GM04503 (cell line): ENCODE data around the gene RMND1.

ENCODE experiments used
- DNase-seq: peaks from one replicate; pipeline ENCODE4 v3.0.0-alpha.2; 2012; ENCODE audit warnings: low read depth

RMND1 gene

GRCh38 chr6:151413372-151414145 is 38.4 kb downstream of the RMND1 start:
- no peak for DNase-seq

GRCh38 chr6:151412909-151413308 is 39.0 kb downstream of the RMND1 start:
- DNase-seq = no peak

- no peak for DNase-seq
Observed at GRCh38 chr6:151409679-151410078, 42.2 kb downstream of the RMND1 start.

- DNase-seq = no peak
Observed at GRCh38 chr6:151409260-151409659, 42.7 kb downstream of the RMND1 start.

DNA sequence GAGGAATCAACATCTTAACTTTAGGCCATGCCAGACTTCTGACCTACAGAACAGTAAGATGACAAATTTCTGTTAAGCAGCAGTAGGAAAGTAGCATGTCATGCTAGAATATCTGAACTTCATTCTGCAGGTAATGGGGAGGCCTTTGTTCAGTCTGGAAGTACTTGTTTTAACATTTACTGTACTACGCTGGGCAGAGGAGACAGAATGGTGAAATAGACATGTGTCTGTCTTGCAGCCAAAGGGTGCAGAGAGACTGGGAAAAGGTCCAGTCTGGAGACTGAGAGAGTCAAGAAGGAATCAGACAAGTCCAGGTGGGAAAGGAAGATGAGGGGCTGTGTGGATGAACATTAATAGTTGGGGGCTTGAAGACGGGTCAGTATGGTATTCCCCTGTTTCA is 43.1 kb downstream of the RMND1 start:
- no peak for DNase-seq

GRCh38 chr6:151403919-151404308 is 48.0 kb downstream of the RMND1 start:
- no peak for DNase-seq

GRCh38 chr6:151402228-151402627 is 49.7 kb downstream of the RMND1 start:
- DNase-seq = no peak

DNA sequence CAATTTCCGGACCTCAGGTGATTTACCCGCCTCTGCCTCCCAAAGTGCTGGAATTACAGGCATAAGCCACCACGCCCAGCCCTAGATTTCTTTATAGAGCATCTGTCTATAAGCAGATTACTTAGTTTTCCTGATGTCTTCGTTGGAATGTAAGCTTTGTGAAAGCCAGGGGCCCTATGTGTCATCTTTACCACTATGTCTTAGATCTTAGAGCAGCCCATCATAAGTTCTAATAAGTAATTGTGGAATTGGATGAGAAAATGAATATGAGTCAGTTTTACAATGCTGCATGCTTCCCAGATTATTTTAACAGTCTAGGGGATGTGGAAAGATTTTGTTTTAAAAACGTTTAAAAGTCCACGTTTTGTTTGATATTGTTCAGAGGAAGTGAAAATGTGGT is 51.5 kb downstream of the RMND1 start:
- DNase-seq = peak; percentile 47

- DNase-seq = no peak
Observed at GRCh38 chr6:151399679-151400078, 52.2 kb downstream of the RMND1 start.

GRCh38 chr6:151393410-151393809 is 58.5 kb downstream of the RMND1 start:
- DNase-seq = no peak

DNA sequence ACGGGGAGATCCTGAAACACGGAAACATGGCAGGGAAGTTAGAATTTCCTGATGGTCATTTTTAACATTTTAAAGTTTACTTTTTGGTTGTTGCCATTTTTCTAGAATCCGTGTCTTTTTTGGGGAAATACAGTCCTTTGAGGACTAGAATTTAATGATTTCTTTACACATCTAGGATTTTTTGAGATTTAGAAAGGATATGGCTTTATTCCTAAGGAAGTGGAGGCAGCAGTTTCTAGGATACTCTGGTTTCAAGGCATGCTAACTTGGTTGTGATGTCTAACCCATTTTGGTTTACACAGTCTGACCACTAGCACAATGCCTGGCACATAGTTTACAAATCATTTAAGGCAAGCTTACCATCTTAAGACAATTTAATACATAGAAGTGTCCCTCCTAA is 59.5 kb downstream of the RMND1 start:
- DNase-seq = no peak

DNA sequence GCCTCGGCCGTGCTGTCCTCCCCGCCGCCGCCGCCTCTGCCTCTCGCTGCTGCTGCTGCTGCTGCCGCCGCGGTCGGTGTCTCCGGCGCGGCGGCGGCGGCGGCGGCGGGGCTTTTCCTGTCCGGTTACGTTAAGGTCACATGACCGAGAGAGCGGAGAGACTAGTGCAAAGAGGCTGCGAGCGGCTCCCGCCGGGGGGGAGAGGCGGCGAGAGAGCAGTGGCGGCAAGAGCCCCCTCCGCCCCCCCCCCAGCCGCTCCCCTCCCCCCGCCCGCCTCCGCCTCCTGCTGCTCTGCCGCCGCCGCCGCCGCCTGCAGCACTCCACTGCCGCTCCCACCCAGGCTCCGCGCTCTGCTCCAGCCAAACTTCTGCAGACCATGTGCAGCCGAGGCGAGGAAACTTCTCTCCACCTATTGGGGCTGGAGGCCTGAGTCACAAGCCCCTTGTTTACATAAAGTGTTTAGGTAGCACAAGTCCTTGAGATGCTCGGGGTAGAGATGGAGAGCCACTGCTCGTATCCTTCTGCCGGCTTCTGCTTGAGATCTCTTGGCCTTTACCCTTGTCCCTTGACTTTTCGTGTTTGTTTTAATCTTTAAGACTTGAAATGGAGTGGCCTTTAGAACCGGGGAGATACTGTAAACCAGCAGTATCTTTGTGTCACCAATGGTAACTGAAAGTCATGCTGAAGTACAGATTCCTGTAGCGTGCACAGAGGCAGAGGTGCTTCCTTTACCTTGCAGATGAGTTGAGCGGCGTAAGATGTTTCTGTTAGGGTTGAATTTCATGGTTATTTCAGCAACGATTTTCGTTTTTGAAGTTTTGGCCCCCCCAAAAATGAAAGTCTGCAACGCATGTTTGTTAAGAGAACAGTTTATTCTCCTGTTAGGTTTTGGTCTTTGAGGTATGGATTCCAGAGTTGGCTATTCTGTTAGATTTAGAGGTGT is 60.2 kb downstream of the RMND1 start, which contains the start of gene ZBTB2:
Gene ZBTB2 (minus strand): TSS at position 89 of the 943 bp plus-strand sequence. CDS start 17,922 bp downstream, outside the sequence.
- DNase-seq = no peak

GRCh38 chr6:151390851-151391470 is 61.0 kb downstream of the RMND1 start:
- DNase-seq = no peak

DNA sequence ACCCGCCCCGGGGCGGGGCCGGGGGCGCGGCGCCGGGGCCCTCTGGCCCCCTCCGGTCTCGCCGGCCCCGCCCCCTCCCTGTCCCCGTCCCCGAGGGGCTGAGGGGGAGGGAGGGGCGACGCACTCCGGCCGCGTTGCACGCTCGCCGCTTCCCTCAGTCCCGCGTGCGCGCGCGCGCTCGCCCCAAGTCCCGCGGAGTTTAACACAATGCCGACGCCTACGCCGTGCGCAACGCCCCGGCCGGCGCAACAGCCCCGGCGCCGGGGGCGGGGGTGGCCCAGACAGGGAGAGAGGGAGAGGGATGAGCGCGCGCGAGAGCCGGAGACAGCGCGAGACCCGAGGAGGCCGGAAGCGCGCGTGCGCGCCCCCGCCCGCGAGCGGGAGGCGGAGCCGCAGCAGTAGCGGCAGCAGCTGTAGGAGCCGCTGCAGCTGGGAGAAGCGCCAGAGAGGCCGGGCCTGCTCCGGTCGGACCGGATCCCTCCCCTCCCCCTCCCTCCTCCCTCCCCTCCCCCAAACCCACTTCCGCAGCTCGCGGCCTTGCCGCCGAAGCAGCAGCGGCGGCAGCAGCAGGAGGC is 61.6 kb downstream of the RMND1 start:
- DNase-seq = peak; percentile 95

- peak; percentile 45 for DNase-seq
Observed at GRCh38 chr6:151389618-151390275, 62.2 kb downstream of the RMND1 start.

DNA sequence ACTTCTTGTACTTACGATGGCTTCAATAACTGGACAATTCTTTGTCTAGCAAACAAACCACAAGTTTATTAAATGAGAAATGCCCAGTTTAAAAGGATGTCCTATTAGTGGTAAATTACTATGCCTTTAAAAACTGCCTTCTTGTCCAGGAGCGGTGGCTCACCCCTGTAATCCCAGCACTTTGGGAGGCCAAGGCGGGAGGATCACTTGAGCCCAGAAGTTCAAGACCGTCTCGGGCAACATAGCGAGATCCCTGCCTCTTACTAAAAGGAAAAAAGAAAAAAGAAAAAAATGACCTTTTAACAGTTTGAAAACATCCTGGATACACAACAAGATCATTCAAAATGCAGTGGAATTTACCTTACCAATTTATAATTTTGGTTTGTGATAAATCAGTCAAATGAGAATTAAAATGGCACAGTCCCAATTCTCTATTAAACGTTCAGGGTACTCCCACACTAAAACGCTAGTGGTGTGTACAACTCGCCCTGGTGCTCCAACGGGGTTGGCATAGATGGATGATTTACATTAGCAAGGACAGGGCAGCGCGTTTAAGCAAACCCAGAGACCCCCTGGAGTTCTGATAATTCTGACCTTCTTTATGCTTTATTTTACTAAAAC is 62.8 kb downstream of the RMND1 start:
- DNase-seq = no peak

DNA sequence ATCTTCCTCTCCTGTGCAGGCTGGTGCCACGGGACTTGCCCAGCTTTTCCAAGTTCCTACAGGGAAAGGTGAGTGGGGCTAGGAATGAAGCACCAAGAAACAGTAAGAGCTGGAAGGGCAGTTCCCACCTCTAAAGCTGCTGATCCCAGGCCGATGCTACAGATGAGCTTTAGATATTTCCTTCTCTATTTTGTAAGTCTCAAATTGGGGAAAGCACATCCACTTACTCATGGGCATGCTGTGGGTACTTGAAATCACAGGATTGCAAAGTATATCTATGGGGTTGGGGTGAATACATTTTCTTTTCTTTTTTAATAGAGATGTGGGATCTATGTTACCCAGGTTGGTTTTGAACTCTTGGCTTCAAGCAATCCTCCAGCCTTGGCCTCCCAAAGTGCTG is 63.7 kb downstream of the RMND1 start:
- DNase-seq = no peak

DNA sequence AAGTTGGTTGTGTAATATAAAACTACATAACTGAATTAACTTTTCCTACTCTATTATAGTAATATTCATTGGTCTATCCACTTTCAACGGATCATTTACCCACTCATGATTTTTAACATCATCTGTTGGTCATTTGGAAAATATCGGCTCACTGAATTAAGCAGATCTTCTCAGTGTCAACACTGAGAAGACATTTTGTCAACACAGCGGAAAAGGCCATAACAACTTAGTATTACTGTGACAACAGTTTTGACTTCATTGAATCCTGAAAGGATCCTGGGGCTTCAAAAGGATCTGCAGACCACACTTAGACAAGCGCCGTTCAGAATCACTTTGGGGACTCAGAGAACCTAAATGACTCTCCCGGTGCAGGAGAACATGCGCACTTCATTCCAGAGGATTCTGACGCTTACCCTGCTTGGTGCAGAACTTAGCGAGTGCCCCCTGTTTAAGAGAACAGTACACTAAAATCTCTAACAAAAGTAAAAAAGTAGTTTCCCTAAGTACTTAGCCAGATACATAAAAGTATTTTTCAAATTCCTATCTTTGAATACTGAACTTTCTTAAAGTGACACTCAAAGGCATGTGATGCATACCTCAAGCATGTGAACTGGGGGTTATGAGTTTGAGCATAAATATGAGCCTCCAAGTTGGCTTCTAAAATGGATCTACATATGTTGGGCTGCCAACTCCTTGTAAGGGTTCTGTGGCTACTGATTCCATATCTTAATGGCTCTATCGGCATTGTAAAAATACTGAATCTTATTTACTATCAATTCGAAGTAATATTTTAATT is 64.6 kb downstream of the RMND1 start:
- DNase-seq = peak; percentile 35

GRCh38 chr6:151385177-151385576 is 66.7 kb downstream of the RMND1 start:
- DNase-seq = no peak

DNA sequence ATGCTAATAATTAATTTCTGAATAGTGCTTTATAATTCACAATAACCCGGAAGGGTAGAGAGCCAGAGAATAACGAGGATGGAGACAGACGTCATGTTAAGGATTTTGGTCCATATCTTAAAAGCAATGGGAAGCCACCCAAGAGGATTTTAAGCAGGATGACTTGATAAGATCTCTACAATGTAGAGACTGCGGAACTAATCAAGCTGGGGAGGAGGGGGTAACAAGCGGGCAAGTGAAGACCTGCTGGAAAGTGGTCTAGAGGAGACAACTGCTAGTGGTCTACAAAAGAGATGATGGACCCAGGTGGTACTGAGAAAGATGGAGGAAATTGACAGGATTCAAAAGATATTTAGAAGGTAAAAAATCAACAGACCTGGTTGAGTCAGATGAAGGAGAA is 67.8 kb downstream of the RMND1 start:
- DNase-seq = no peak
